HG02938 (cell line): ENCODE results near the gene ARHGAP22.

Experiments
- ATAC-seq: cut with Tn5 transposase; IDR thresholded peaks from one replicate; pipeline ENCODE4 v1.9.1; 2021; ENCODE audit warnings: mild to moderate bottlenecking, moderate library complexity; ENCODE audit not compliant: unreplicated experiment

Gene ARHGAP22

GRCh38 chr10:48455392-48456151 is 149.3 kb downstream of the ARHGAP22 start:
- no peak for ATAC-seq

DNA sequence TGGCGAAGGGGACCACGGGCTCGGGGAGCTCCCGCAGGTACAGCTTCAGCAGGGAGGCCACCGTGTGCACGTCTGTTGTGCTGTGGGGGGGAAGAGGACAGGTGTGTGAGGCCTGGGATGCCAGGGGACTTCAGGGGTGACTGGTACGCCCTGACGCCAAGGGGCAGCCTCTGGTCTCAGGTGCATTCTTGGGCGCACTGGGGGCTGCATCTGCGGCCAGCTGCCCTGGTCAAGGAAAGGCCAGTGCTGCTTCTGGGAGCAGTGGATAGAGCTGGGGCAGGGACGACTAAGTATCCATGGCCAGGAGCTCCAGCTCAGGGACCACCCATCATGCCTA is 149.8 kb downstream of the ARHGAP22 start:
- no peak for ATAC-seq

DNA sequence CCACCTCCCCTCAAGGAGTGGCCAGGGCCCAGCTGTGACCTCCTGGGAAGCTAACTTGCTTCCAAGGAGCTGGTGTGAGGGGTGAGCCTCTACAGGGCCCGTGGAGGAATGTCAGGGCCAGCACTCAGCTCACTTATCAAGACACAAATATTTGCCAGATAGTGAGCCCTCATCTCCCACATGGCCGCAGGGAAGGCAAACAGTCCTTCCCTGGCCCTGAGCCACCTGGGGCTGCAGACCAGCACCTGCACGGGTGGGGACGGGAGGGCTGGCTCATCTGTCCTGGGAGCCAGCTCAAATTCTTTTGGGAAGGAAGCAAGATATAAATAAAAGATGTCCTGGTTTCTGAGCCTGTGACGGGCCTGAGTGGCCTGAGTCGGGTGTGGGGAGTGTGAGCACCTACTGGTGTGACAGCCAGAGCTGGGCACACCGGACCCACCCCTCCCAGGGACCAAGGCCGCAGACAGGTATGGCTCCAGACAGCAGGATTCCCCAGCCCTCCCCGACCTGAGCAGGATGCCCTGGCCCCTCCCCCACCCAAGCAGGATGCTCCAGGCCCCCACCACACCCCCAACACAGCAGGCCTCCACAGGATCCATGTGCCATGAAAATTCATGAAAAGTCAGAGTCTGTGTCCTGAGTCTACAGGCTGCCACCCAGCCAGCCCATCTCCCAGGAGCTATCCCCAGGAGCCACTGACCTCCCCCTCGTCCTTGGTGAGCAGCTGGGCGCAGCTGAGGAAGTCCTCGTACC is 150.4 kb downstream of the ARHGAP22 start:
- no peak for ATAC-seq

DNA sequence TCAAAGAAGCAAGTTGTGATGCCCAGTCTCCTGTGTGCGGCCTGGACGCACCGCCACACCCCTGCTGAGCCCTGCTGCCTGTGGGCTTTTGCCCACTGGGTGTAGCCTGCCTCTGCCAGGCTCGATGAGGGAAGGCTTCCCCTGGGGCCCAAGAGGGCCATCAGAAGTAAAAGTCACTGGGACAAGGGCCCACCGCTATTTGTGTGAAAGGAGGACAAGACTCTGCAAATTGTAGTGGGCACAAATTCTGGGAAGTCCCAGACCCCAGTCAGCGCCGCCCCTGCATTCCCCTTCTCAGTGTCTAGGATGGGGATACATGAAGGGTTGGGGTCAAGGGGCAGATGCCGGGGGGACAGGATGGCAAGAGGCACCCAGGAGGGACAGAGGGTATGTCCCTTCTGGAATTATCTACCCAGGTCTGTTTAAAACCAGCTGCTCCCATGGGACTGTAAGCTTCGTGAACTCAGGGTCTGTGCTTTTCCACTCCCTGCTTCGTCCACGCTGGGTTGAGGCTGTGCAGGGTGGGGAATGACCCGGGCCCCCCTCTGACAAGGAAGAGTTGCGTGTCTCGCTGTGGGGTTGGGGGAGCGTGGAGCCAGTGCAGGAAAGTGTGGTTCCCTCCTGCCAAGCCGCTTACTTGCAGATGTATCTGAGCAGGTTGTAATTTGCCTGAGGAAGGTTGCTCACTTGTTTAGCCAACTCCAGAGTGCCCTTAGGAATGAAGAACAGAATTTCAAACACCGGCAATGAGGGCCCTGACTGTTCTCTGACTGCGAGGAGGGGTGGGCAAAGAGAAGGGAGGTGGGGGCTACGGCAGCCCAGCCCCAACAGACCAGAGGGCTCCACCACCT is 151.2 kb downstream of the ARHGAP22 start:
- no peak for ATAC-seq

DNA sequence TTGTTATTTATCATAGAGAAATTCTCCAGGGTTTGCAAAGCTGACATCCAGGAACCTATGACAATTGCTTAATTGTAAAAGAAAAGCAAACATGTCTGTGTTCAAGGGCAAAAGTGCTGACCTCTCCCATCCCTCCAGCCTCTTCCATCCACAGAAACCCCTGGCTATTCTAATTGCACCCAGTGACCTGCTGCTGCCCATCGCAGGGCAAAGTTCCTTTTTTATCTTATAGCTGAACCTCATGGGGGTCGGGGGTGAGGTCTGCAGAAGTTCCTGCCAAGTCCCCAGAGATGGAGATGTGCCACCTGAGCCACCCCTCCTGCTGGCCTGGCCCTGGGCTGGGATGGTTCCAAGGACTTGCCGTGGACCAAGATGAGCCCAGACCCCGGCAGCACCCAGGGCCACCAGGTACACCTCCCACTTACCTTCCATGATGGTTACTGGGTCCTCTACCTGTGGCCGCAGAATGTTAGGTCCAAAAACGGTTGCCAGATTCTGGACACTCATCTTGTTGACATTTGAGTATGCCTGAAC is 151.9 kb downstream of the ARHGAP22 start:
- no peak for ATAC-seq

- no peak for ATAC-seq
Observed at GRCh38 chr10:48451969-48452878, 152.6 kb downstream of the ARHGAP22 start.

GRCh38 chr10:48450741-48451466 is 154.0 kb downstream of the ARHGAP22 start:
- ATAC-seq = no peak

DNA sequence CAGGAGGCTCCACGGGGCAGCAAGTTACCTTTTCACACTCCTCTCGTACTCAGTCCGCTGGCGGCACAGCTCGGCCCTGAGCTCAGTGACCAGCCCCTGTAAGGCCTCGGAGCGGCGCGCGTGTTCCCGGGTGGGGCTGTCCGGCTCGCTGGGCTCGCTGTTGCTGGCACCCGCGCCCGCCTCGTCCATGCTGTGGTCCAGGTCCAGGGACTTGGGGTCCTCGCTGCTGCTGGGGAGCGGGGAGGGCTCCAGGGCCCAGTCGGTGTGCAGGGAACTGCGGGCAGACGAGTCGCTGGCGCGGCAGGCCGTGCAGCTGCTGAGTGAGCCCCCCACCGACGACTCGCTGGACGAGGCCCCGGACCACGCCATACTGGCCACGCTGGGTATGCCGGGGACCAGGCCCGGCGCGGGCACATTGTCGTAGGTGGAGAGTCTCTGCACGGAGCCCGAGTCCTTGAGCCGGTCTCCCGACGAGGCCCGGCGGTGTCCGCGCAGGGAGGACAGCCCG is 154.6 kb downstream of the ARHGAP22 start:
- no peak for ATAC-seq

GRCh38 chr10:48449501-48450232 is 155.2 kb downstream of the ARHGAP22 start:
- no peak for ATAC-seq

GRCh38 chr10:48448796-48449195 is 156.1 kb downstream of the ARHGAP22 start:
- no peak for ATAC-seq

GRCh38 chr10:48447356-48448215 is 157.3 kb downstream of the ARHGAP22 start:
- no peak for ATAC-seq

- ATAC-seq = no peak
Observed at GRCh38 chr10:48446785-48447184, 158.1 kb downstream of the ARHGAP22 start.

DNA sequence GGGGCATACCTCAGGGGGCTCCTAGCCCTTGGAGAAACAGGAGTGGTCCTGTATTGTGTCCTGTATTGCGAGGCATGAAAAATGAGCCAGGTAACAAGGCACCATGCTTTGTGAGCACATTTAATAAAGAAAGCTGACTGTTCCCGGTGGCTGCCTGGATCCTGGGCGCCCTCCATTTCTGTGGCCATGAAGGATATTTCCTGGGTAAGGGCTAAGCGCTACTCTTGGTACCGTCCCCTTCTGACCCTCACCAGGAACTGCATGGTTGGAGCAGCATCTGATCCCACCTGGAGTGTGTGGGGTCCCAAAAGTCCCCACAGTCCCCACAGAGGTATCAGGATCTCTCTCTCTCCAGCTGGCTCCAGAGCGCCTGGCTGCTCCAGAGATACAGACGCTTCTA is 158.9 kb downstream of the ARHGAP22 start:
- no peak for ATAC-seq

DNA sequence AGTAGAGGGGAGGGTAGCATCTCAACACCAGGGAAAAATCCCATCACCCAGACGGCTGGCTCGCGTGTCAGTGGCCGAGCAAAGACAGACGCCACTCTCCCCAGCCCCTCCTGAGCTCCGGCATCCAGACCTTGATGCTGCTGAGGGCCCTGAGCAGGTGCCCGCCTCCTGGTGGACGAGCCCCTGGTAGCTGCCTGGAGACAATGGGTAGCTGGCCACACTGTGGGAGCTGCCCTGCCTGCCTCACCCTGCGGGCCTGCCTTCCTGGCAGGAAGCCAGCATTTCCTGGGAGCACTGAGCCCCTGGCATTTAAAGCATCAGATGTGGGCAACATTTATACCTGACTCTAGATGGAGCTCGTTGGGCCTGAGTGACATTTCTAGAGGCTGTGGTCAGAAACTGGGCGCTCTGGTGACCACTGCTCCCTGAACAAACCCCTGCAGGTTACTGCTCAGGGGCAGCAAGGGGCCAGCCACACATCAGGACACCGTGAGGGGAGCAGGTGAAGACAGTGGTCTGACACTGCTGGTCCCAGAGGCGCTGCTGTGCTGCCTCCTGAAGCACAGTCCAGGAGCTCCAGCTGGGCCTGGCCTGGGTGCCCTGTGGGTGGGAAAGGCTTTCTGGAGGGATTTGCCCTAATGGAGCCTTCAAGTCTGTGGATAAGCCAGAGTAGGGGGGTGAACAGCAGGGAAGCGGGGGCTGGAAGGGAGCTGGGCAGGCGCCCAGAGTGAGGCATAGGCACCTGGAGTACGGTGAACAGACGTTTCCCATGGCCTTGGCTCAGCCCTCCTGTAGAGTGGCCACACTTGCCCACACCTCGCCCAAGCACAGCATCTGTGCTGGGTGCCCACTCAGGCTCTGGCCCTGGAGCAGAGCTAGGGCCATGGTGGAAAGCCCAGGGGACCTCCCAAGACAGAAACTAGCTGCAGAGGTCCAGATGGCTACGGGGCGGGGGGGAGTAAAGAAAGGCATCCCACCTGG is 159.7 kb downstream of the ARHGAP22 start:
- ATAC-seq = no peak

- no peak for ATAC-seq
Observed at GRCh38 chr10:48444266-48444665, 160.6 kb downstream of the ARHGAP22 start.

DNA sequence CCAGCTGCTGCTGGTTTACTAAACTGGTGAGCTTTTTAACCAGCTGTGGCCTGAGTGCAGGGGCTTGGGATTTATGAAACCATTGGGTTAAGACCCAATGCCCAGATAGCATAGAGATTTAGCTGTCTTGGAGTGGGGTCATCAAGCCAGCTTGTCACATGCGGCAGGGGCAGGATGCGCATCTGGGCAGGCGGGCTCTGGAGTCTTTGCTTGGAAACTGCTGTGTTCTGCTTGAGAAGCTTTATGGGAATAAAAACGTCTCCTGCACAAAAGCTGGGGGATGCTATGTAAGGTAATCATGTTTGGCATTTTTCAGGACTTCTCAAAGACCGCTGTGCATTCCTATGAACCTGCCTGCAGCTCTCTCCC is 162.1 kb downstream of the ARHGAP22 start:
- no peak for ATAC-seq
